Endothelial cell of hepatic sinusoid (primary cell): Measurements from ENCODE around the gene CDK14.

Experiments used
- in situ Hi-C: cut with HindIII; loops from 2 replicates; pipeline ENCODE4 v1.10.0; 2017; ENCODE audit warnings: low sequenced_read_pairs

CDK14 gene

DNA sequence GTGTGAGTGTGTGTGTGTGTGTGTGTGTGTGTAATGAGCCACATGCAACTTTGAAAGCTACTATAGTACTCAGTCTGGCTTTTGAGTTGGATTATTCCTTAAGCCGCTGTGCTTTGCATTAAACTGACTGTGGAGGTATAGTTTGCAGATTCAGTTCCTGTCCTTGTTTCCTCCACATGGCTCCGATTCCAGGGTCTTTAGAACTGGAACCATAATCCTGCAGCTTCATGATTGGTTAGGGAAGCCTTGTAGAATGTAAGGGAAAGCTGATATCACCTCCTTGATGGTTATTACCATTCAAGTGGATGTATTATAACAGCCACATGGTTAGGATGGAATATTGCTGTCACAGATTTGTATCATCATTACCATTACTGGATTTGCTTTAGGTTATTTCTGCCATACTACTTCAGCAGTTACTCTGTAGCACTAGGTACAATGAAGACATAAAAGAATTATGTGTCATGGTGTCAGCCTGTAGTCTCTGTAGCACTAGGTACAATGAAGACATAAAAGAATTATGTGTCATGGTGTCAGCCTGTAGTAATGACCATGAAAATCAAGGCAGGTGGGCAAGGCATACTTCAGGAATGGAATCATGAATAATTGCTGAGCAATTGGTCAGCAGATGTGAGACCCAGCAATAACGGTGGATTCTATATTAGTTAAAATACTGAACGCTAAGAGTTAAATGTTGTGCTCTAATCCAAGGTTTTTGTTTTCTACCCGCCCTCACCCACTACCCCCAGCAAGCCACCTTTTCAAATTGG, 393.1 kb downstream of the CDK14 start:
- in situ Hi-C loops, result no loop called here

DNA sequence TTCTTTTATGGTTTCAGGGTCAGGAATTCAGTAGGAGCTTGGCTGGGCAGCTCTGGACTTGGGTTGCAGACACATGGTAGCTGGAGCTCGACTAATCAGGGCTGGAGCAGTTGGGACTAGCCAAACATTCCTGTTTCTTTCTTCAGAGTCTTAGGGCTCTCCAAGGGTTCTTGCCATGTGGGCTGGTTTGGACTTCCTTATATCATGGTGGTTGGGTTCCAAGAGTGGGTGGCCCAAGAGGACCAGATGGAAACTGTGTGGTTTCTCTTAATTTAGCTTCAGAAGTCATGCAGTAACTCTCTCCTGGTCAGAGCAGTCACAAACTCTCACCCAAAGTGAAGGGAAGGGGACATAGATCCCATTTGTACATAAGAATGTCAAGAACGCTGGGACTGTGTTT, 398.0 kb downstream of the CDK14 start:
- in situ Hi-C loops, result no loop called here

DNA sequence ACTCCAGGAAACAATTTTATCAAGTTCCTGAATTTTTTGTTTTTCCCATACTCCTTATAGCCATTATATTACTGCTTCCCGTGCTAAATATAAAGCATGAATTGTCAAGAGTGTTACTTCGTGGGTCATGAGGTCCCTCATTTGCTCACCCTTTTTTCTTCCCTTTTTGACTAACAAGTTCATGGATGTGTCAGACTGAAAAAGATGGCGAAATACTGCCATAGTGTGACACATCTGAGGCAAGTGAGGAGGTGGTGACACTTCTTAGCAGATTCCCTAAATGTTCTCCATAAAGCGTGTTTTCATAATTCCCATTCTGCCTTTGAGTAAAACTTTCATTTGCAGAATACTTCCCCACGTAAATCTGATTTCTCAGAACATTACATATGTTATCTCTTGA, 398.5 kb downstream of the CDK14 start:
- in situ Hi-C loops, result no loop called here

DNA sequence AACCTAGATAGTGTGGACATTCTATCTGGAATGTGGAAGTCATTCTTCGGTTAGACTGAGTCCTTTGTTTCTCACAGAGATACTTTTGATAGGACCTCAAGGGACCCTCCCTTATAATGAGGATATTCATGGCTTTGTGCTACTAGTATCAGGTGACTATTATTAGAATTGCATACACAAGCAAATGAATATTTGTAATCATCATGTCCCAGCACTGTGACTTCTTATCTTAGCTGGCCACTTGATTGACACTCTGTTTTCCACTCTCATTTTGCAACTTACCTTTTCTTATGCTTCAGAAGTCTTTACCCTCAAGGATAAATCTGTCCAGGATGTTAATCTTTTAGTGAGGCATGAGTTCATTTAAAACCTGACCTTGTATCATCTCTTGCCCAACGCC, 399.9 kb downstream of the CDK14 start:
- in situ Hi-C loops, result no loop called here

DNA sequence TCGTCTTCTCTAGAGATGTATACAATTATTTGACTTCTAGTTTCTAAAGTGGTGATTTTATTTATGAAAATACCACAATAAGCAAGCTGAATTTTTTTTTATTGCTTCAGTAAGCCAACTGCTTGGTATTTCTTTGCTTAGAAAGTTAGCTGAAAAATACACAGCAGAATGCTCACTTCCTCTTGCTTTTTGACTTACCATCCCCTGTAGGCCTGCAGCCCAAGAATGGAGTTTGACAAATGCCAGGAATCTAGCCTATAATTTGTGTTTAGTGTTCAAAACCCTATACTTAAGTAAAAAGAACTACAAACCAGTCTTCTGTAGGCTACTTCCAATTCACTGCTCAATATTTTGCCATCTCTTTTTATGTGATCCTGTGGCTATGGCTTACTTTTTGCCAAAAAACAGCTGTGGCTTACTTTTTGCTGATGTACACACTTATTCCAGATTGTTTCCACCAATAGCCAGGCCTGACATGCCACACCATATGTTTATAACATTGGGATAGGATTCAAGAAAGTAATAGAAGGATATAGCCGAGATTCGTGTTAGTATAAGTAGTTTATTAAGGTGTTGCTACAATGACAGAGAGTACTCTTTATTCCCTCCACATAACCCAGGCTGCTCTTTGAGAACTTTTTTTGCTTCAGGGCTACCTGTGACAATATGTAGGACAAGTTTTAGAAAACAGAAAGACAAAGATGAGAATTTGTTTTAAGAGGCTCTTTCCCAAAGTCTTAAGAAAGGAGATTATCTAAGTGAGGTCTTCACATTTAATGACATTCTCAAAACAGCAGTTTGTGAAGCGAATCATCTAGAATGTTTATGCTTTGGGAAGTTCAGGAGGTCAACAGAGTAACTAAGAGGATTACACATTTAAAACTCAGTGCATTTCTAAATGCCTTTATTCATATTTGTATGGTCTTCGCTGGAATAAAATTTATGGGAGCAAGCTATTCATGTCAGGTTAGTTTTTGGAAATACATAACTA, 404.2 kb downstream of the CDK14 start:
- in situ Hi-C loops, result no loop called here

DNA sequence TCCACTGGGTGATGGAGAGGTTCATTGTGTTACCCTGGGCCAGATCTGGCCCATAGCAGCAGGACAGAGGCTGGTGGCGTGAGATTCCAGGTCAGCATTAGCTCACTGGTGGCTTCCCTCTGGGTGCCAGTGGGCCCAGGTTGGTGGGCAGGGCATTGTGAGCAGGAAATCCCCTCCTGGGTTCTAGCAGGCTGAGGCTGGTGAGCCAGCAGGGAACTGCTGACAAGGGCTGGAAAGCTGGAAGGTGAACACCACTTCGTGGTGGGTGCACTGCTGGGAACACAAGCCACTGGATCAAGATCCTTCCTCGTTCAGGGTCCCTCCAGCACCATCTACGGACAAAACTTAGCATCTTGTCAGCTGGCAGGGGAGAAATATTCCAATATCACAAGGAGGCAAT, 408.9 kb downstream of the CDK14 start:
- in situ Hi-C loops, result no loop called here

DNA sequence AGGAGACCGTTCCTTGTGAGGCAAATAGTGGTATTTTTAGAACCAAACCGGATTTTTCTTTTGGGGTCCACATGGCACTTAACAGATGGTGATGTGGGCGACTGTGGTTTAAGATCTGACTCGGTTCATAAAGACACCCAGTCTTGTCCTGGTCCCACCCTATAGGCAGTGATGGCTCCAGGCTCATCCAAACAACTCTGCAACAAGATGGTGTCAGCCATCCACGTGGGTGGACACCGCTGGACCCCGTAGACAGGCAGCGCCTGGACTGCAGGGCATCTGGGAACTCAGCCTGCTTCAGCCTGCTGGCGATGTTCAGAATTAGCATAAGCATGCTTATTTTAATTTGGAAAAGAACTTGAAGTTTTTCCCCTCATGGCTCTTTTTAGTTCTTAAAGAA, 409.7 kb downstream of the CDK14 start:
- in situ Hi-C loops, result no loop called here

DNA sequence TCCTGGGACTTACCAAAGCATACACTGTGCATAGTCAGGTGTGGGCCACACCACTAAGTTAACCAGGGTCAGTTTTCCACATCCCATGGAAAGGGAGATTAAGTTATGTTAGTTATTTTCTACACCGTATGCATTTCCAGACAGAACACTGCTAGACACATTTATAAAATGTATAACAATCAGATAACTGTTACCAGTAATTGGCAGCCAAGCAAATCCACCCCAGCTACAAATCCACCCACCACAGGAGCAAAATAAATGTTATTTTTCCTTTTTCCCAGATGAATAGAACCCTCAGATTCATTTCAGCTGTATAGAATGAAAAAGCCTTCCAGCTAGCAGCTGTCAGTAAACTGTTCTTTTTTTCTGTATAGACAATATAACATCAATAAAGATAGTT, 411.2 kb downstream of the CDK14 start:
- in situ Hi-C loops, result no loop called here

DNA sequence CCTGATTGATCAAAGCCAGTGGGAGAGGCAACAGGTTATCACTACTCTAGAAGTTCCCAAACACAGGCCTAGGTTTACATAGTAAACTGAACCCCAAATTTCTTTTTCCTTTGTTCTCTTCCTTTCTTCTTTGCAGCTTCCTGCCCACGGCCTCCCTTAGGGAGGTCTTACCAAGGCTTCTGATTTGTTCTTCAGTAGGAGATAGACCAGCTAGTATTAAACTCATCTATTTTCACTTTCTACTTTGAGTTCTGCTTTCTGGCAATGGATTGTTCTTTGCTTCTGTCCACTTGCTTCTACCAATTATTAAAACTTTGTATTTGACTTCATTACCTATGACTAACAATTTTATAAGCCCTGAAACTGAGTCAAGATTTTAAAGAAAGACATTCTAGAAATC, 417.0 kb downstream of the CDK14 start:
- in situ Hi-C loops, result no loop called here

DNA sequence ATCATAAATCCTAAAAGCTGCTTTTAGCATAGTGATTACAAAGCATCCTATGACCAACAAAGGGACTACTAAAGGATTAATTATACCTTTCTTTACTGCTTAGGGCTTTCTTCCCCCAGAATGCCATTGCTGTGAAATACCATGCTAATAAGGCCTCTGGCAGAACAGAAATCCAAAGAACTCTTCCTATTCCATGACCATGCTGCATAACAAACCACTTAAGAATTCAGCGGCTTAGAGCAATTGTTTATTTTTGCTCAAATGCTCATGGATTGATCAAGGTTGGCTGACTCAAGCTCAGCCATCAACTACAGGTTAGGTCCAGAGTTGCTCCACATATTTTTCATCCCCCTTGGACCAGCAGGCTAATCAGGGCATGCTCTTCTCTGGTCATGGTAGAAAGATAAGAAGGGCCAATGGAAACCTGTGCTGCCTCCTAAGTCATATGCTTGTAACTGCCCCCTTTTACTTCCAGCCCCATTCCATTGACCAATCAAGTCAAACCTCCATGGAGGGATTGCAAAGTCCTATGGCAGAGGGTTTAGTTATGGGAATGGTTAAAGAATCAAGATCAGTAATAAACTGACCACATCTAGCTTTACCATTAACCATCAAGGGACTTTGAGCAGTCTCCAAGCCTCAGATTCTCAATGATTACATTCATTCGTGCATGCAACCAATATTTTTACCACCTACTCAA, 423.7 kb downstream of the CDK14 start:
- in situ Hi-C loops, result no loop called here

DNA sequence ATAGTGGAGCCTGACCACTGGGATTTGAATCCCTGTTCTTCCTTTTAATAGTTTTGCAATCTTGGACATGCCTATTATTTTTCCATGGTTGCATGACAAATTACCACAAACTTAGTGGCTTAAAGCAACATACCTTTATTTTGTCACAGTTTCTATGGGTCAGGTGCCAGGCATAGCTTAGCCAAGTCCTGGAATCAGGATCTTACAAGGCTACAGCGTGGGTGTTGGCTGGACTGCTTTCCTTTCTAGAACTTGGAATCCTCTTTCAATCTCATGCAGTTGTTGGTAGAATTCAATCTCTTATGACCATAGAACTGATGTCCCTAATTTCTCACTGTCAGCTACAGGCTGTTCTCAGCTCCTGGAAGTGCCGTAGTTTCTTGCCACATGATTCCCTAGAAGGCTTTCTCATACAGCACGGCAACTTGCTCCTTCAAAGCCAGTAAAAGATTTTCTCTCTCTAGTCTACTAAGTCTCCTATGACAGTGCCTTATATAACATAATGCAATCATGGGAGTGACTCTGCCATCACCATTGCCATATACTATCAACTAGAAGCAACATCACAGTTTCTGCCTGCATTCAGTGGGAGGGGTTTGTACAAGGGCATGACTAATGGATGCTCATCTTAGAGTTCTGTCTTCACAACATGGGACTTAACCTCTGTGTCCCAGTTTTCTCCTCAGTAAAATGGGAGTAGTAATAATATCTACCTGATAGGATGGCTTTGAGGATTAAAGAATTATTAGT, 424.7 kb downstream of the CDK14 start:
- in situ Hi-C loops, result no loop called here

DNA sequence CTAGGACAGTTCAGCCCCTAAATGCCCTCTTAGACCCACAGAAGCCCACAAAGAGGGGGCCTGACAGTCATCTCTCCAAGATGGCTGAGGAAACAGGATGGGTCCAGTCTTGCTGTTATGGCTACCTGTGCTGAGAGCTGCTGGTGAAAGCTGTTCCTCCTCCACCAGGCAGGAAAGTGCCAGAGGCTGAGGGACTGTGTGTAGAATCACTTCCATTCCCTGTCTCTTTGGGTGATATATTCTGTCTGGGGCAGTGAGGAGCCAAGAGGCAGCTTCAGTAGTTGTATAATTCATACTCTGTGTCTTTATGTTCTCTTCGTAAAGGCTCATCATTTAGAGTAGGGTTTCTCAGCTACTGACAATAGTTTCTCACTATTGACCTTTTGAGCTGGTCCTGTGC, 425.8 kb downstream of the CDK14 start:
- in situ Hi-C loops, result no loop called here

DNA sequence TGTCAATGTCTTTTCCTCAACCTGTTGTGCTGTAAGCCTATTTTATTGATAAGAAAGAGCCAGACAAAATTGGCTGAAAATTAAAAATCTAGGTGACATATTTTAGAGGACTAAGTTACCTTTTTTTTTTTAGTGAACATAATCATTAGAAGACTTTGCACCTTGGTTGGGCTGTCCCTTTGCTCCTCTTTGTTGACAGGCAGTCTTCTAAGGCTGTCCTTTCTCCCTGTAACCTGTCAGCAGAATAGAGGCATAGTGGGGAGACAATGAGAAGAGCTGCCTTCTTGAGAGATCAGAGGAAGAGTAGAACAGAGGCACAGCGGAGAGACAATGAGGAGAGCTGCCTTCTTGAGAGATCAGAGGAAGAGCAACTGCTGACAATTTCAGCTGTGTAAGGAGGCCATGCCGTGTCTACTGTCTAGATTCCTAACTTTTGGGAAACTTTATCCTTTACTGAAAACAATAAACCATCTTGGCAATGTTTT, 429.8 kb downstream of the CDK14 start:
- in situ Hi-C loops, result no loop called here

DNA sequence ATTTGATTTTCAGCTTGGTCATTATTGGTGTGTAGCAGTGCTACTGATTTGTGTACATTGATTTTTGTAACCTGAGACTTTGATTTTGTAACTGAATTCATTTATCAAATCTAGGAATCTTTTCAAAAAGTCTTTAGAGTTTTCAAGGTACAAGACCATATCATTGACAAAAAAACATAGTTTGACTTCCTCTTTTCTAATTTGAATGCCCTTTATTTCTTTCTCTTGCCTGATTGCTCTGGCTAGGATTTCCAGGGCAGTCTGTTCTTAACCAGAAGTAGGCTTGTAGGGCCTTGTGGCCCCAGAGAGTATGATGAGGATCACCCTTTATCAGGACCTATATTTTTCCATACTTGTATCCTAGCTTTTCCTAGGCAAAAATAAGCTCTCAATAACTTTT, 433.6 kb downstream of the CDK14 start:
- in situ Hi-C loops, result no loop called here

DNA sequence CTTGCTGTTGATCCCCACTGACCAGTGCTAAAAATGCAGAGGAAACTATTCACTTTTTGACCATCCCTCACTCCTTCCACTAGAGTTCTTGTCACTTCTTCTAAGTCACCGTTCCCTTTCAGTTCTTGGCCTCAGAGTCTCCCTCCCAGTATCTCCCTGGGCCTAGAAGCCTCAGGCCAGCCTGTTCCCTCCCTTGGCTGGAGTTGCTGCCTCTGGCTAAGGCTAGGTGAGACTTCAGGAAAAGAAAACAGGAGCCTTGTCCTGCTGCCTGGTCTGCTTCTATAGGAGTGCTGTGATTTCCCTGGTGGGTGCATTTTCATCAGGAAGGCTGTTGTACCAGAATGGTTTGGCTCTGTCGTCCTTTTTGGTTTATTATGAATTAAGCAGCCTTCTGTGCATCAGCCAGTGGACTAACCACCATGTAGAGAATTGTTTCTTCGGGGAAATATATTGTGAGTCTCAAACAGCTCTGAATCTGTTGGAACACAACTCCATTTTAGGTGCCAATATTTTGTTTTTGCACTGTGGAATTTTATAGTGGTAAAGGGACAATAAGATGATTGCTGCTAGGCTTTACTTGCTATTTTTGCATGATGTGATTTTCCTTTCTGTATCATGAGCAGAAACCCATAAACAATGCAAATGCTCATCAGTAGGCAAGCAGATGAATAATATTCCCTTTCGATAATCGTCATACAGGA, 434.7 kb downstream of the CDK14 start:
- in situ Hi-C loops, result no loop called here

DNA sequence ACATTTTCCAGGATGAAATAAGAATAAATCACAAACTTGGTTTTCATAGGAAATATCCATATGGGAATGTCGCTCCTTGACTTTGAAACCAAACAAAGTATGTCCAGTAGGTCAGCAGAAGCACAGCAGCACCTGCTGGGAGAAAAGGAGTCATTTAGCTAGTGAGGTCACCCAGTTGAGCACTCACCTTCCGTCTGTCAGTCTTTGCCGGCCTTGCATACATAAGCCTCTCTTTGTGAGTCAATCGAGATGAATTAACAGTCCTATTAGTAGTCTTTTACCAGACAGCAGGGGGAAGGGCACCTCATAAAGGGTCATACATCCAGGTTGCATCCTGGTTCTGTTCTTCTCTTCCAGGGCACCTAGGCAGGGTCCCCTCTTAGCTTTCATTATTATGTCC, 435.6 kb downstream of the CDK14 start:
- in situ Hi-C loops, result no loop called here

DNA sequence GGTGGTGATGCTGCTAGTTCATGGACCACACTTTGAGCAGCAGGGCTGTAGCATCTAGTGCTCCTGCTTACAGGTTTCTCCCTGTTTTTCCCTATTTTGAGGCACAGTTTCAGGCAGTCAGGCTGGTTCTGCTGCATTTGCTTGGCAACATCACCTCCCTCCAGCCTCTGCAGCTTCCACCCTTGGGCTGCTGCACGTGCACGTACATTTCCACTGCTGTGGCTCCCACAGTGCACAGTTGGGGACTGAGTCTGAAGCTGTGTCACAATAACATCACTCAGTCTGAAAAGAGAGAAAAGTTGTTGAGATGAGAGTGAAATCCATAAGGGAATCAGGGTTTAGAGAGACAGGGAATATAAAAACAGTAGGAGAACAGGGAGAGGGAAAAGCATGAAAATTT, 437.5 kb downstream of the CDK14 start:
- in situ Hi-C loops, result no loop called here

DNA sequence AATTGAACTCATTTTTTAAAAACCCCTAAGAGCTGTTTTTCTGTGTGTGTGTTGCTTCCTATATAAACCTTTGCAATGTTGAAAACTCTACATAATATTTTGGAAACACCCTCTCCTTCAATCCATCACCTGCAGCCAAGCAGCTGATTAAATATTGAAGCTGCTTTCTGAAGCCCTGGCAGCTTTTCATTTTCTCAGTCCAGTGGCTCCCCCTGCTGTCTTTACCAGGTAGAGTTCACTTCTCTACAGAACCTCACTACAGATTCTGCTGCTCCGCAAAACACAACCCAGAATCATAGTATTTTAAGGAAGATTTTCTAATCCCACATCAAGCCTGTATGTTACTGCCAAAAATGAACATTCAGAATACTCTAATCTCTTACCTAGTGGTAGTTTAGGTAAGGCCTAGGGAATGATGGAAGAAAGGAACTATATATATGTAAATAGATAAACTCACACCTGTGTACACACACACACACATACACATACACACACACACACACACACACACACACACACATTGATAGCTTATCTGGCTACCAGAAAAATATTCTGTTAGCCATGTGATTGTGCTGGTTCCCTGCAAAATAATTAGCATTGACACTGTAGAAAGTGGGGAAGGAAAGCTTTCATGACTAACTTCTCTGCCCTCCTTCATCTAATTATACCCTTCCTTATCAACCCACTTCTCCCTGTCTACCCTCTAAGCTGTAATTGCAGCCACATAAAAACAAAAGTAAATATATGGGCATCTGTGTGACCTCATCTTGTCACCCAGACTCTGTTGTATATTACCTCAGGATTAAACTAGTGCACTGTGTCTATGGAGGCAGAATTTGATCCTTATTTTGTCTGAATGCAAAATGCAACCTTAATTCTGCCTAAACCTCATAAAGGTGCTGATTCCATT, 438.6 kb downstream of the CDK14 start:
- in situ Hi-C loops, result no loop called here

DNA sequence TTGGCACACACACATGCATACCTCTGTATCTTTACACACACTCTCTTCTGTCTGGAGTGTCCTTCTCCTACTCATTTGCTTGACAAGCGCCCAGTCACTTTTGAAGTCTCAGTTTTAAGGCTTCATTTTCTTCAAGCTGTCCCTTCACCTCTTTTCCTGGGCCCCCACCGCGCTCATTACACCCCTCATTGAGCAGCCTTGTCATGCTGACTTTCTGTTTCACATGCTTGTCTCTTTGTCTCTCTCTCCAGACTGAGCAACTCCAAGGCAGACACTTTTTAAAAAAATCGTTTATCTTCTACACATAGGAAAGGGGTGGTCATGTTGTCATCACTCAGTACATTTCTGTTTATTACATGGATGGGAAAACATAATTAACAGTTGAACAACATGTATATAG, 442.9 kb downstream of the CDK14 start:
- in situ Hi-C loops, result no loop called here
